ENCODE measurements around the gene TUBB4A.
"Not testable (repeated sequence)": the region's sequence is repeated elsewhere in the genome, so short reads cannot be mapped to it uniquely, and the experiment has no call there.

The TUBB4A gene

DNA sequence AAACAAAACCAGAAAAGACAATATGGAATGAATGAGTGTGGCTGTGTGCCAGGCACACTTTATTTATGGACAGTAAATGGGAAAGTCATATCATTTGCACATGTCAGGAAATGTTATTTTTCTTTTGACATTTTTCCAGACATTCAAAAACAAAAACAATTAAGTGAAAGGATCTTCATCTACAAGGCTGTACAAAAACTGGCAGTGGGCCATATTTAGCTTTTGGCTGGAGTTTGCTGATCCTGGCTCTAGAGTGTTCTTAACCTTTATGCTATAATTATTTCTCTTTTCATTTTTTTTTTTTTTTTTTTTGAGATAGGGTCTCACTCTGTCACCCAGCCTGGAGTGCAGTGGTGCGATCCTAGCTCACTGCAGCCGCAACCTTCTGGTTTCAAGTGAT lies 22.2 kb upstream of the TUBB4A start:
- DNase-seq, result no peak

DNA sequence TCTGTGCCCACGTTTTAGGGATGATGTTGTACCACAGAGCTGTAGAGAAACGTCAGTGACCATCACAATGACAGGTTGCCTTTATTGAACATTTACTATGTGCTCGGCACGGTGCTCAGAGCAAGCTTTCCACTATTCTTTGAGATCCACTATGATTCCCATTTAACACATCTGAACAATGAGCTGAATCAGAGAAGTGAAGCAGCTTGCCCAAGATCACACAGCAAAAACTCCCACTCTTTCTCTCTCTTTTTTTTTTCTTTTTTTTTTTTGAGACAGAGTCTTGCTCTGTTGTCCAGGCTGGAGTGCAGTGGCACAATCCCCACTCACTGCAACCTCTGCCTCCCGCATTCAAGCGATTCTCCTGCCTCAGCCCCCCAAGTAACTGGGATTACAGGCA lies 20.6 kb upstream of the TUBB4A start:
- no peak for DNase-seq

DNA sequence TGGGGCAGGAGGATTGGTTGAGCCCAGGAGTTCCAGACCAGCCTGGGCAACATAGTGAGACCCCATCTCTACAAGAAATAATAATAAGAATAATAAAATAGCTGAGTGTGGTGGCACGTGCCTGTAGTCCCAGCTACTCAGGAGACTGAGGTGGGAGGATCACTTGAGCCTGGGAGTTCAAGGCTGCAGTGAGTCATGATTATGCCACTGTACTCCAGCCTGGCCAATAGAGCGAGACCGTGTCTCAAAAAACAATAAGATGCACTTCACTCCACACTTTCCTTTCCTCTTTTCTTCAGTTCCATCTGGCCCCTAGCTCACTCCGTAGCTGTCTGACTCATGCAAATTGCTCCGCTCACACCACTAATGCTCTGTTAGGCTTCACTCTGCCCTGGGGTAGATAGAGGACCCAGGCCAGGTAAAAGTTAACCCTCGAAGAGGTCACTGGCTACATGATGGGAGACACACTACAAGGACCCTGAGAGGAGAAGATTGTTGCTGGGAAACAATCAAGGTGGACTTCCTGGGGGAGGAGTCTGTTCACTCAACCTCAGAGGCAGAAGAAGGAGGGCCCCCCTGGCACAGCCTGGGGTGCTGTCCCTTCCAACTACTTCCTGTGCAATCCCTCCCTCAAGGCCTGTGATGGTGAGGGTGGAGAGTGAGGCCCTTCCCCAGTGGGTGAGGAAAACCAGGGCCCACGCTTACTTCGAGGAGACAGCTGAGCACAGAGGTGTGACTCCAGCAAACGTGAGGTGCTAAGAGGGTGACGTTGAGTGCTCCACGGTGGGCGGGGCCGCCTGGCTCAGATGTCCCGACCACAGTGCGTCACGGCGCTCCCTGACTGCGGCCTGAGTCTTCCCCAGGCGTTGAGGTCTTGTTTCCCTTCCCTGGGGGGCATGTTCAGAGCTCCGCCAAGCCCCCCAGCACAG lies 19.9 kb upstream of the TUBB4A start:
- no peak for DNase-seq

DNA sequence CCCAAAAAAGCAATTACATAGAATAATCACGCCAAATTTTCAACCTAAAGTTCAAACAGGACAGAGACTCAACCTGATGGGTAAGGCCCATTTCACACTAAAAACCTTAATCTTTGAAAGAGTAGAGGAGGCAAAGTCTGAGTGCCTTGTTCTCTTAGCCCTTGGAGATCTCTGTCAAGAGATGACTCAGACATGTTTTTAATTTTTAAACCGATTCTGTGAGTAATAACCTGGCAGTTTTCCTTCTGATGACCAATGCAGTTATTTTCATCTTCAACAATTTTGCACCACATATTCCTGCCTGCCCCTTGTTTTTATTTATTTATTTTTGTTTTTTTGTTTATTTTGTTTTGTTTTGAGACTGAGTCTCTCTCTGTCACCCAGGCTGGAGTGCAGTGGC lies 17.2 kb upstream of the TUBB4A start:
- DNase-seq, result no peak

DNA sequence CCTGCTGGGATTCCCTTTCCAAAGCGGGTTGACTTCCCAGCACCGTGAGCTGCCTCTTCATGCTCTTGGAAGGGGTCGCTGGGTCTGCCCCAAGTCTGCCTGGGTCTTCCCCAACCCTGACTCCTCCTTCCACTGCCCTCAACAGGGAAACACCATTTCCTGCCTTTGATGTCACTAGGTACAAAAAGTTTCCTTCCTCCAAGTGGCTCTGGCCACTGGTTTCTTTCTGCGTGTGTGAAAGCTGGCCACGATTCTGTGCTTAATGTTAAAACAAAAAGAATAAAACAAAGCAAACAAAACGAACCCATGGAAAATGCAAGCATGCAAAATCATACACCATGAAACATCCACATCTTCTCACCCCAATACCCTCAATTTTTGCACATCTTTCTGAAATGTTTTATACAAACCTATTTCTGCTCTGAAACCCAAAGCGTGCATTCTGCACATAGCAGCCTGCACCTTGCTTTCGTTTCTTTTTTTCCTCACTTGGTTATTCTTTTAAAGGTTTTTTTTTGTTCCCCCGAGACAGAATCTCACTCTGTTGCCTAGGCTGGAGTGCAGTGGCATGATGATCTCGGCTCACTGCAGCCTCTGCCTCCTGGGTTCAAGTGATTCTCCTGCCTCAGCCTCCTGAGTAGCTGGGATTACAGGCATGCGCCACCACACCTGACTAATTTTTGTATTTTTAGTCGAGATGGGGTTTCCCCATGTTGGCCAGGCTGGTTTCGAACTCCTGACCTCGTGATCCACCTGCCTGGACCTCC lies 16.2 kb upstream of the TUBB4A start:
- DNase-seq, result no peak

DNA sequence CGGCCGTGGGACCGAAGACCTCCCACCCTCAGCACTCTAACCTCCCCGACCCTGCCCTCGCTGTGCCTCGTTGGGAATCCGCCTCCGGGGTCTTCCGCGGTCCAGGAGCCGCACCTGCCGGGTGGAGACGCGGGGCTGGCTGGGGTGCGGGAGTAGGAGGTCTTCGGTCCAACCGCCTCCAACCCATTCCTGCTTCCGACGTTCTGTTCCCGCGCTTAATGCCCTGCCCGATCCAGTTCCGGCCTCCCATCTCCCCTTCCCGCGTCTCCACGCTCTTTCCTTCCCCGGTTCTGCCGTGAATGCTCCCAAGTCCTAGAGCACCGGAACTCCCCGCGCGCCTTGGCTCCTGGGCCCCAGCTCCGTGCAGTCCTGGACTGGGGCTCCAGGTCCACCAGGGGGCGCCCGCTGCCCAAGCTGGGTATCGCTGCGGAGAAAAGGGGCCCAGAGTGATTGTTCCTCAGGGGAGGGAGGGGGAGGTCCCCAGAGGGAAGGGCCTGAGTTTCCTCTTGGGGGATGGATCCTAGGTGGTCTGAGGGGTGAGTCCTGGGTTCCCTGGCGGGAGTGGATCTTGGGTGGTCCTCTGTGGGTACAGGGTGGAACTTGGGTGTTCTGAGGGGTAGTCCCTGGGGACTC lies 14.7 kb upstream of the TUBB4A start:
- peak; percentile 26 to 95 (median 78) for DNase-seq

DNA sequence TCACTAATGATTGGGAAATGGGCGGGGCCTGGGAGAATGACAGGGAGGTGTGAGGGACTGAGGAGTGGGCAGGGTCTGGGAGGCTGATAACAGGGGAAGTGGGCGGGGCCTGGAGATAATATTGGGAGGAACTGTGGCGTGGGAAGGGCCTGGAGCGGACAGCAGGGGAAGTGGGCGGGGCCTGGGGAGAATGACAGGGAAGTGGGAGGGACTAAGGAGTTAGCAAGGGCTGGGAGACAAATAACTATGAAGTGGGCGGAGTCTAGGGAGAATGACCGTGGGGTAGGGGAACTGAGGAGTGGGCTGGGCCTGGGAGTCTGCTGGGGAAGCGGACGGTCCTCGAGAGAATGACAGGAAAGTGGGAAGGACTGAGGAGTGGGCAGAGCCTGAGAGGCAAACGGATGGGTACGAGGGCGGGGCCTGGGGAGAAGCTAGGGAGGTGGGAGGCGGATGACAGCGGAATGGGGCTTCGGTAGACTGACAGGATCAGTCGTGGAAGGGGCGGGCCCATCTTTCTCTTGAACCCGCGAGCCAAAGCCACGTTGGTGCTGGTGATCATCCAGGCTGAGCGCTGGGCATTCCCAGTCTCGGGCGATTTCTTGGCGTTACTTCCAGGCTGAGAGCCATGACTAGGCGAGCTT lies 14.0 kb upstream of the TUBB4A start:
- DNase-seq, result peak; percentile 47 to 96 (median 88)

DNA sequence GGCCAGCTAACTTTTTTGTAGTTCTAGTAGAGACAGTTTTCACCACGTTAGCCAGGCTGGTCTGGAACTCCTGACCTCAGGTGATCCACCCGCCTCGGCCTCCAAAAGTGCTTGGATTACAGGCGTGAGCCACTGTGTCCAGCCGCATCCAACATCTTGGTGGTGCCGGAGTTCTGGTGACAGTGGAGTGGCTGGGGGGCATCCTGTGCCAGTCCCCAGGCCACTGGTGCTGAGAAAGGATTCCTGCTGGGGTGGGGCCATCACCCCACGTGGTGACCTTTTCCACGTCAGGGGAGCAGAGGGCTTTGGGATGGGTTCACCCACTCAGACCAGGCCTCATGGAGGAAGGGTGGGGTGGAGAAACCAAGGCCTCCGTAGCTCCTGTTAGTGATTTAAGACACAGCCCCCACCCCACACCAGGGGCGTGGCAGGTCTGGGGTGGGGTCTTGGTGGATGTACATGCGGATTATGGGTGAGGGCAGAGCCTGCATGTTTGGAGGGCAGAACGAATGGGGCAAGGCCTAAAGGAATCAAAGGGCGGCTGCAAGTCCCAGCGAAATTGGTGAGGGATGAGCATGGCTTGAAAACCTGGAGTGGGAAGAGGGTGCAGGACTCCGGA lies 12.9 kb upstream of the TUBB4A start:
- no peak for DNase-seq

DNA sequence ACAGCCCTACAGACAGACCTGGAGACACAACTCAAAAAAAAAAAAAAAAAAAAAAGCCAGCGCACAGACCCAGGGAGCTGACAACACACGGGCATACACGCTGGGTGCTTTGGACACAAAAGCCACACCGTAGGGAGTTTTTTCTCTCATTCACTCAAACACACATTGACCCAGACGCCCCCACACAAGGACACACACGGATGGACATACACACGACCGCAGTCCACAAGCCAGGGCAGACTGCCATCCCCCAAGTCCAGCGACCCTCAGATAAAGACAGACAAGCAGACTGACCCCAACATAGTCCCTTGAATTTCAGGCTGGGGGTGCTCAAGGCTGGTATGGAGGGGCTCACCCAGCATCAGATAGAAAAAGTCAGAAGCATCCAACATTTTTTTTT lies 12.0 kb upstream of the TUBB4A start:
- DNase-seq, result no peak

DNA sequence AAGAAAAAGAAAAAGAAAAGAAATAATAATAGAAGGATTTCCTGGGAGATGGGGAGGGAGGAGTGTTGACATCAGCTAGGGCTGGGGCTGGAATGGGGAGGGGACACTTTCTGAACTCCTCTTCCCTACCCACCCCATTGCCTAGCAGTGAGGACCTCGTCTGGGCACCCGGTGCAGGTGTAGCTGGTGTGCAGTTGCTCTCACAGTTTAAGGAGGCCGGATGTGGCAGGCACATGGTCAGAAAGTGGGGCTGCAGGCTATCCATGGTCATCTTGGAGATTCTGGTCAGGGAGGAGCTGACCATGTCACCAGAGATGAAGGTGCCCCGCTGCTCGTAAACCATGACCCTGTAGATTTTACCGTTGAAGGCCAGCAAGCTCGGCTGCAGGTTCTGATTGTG lies 8.5 kb upstream of the TUBB4A start:
- DNase-seq, result no peak

DNA sequence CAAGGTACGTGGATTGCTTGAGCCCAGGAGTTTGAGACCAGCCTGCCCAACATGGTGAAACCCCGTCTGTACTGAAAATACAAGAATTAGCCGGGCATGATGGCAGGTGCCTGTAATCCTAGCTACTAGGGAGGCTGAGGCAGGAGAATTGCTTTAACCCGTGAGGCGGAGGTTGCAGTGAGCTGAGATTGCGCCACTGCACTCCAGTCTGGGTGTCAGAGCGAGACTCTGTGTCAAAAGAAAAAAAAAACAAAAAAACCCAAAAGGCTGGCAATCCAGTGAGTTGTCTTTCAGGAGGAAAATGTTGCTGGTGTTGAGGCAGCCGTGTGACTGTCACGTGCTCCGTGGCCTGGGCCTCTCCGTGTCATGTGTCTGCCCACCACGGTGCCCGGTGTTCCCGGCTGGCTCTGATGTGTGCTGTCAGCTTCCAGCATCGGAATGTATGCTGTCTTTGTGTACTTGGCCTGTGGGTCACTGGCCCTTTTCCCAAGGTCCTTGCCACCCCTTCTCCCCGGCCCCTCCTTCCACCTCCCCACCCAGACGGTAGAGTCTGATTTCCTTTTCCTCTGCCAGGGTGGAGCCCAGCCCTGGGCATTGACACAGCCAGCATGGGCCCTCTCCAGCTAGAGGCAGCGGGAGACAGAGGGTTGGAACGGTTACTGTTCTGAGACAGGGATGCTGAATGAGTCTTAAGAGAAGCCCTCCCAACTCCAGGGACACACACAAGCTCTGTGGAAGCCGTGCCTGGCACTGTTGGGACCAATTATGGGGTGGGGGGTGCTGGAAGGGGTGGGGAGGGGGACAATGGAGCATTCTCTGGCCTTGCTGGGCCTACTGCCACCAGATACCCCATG lies 7.2 kb upstream of the TUBB4A start:
- peak; percentile 31 to 99 (median 84) for DNase-seq

DNA sequence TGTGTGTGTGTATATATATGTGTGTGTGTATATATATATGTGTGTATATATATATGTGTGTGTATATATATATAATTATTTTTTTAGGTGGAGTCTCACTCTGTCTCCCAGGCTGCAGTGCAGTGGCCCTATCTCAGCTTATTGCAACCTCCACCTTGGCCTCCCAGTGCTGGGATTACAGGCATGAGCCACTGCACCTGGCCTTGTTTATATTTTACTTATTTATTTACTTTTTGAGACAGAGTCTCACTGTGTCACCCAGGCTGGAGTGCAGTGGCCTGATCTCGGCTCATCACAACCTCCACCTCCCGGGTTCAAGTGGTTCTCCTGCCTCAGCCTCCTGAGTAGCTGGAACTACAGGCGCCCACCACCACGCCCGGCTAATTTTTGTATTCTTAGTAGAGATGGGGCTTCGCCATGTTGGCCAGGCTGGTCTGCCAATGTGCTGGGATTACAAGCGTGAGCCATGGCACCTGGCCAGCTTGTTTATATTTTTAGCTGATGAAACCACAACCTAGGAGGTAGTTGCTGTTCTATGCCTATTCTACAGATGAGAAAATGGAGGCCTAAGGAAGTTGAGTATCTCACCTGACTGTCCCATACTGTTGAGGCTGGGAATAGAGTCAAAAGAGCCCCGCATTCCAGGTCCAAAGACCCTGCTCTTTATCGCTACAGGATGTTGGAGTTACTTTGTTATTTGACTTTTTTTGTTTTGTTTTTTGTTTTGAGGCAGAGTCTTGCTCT lies 6.1 kb upstream of the TUBB4A start:
- not testable (repeated sequence) for DNase-seq

DNA sequence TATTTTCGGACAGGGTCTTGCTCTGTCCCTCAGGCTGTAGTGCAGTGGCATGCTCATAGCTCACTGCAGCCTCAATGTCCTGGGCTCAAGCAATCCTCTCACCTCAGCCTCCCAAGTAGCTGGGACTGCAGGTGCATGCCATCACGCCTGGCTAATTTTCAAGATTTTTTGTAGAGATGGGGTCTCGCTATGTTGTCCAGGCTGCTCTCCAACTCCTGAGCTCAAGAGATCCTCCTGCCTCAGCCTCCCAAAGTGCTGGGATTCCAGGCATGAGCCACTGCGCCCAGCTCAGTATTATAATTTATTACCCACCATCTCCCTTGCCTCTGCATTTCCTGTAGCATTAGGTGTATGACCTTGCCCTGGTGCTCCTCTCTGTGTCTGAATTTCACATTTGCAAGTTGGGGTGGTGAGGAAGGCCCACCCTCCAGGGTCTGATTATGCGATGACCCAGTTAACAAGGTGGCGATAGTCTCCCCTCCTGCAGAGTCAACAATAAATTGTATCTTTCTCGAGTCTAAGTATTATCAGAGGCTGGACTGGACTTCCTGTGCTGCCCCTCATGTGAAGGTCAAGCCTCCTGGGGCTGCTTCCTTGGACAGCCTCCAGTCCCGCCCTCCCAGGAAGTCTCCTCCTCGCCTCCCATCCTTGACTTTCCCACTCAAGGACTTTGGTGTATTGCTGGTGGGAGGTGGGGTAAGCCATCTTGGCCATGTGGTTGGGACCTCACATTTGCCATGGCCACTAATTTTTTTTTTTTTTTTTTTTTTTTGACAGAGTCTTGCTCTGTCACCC lies 1.5 kb upstream of the TUBB4A start:
- DNase-seq, result no peak

DNA sequence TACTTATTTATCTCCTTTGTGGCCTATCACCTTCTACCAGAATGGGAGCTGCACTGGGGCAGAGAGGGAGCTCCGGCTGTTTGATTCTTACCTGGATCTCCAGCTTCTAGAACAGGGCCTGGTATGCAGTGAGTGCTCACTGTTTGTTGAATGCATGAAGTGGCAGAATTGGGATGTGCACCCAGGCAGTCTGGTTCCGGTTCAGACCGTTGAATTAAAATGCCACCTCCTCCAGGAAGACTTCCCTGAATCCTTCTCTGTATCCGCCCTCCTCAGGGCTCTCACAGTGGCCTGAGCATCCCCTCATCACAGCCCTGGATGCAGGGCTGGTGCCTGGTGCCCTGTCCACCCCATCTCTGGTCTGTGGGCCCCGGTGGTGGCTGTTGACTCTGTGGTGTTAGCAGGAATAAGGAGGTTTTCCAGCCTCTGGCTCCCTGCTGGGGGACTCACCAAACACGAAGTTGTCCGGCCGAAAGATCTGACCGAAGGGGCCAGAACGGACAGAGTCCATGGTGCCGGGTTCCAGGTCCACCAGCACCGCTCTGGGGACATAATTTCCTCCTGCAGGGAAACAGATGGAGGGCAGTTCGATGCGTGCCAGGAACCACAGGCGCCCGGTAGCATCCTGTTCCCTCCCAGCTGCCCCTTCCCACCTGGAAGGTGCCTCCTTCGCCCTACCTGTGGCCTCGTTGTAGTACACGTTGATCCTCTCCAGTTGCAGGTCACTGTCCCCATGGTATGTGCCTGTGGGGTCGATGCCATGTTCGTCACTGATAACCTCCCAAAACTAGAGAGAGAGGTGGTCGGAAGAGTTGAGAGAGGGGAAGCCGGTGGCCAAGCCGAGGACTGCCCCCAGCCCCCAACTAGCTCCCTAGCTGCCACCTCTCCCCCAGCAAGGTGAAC lies 1.0 kb downstream of the TUBB4A start:
- DNase-seq, result no peak

DNA sequence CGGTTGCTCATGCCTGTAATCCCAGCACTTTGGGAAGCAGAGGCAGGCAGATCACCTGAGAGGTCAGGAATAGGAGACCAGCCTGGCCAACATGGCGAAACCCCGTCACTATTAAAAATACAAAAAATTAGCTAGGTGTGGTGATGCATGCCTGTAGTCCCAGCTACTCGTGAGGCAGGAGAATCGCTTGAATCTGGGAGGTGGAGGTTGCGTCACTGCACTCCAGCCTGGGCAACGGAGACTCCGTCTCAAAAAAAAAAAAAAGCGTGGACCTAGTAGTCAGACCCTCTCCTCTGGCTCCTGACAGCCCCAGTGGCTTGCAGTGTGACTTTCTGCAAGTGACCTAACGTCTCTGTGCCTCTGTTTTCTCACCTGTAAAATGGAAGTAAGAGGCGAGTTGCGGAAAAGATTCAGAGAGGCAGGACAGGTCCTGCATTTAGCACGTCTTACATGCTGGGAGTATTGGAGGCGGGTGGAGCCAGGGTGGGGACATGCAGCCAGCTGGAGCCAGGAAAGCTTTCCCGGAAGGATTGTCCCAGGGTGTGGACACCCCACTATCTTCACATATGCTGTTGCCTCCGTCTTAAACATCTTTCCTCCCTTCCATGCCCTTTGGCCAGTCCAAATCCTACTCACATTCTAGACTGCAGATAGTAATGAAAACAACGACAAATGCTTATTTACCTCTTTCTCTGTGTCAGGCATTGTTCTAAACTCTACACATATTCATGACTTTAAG lies 2.9 kb downstream of the TUBB4A start:
- DNase-seq, result no peak

DNA sequence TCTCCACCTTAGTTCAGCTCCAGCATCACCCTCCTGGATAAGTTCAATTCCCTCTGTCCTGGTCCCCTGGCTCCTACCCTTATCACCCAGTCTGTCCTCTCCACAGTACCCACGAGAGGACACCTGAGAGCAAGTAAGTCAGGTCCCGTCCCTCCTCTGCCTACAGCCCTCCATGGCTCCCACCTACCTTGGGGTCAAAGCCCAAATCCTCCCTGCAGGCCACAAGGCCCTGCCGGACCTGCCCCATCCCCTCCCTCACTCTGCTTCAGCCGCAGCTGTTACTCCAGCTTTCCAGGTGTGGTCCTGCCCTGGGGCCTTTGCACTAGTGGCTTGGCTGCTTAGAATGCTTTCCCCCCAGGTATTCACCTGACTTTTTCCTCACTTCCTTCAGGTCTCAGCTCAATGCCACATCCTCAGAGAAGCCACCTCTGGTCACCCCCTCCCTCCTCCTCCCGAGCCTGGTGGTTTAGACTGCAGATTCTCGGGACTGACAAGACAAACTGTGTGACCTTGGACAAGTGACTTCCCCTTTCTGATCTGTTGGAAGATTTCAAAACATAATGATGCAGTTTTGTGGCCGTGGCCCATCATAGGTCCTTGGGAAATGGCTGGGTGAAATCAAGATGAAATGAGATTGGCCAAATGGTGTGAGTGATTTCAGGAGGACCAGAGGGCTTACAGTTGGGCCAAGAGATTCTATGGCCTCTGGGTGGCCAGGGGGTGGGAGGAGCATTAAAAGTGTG lies 3.6 kb downstream of the TUBB4A start:
- no peak for DNase-seq
